H9 (cell line): Measurements from ENCODE around the gene UTP18. TPM values are rescaled to one million over a fixed set of nuclear protein-coding genes. Genes with fewer than 3 reads are reported as not detected.

Experiments used
- DNase-seq: peaks from one replicate; pipeline ENCODE4 v3.0.0-alpha.2; 2017
- H2AFZ ChIP-seq: one replicate; pipeline ENCODE4 v1.6.1; 2013; ENCODE audit warnings: mild to moderate bottlenecking, low read length, control low read depth, moderate library complexity
- H2AK5ac ChIP-seq: 2 replicates; pipeline ENCODE4 v1.6.1; 2013; ENCODE audit warnings: low read length, control low read depth, mixed read lengths; ENCODE audit not compliant: insufficient read length
- H2BK120ac ChIP-seq: one replicate; pipeline ENCODE4 v1.6.1; 2013; ENCODE audit warnings: low read depth, mild to moderate bottlenecking, low read length, control low read depth, inconsistent platforms; ENCODE audit not compliant: poor library complexity, severe bottlenecking
- H2BK12ac ChIP-seq: 2 replicates; pipeline ENCODE4 v1.6.1; 2013; ENCODE audit warnings: low read length, control low read depth, mixed read lengths, low read depth; ENCODE audit not compliant: insufficient read length
- H2BK15ac ChIP-seq: 2 replicates; pipeline ENCODE4 v1.6.1; 2013; ENCODE audit warnings: low read depth, low read length, control low read depth
- H2BK20ac ChIP-seq: one replicate; pipeline ENCODE4 v1.6.1; 2013; ENCODE audit warnings: low read depth, mild to moderate bottlenecking, low read length, control low read depth, inconsistent platforms; ENCODE audit not compliant: poor library complexity, severe bottlenecking
- H2BK5ac ChIP-seq: 2 replicates; pipeline ENCODE4 v1.6.1; 2013; ENCODE audit warnings: low read length, control low read depth, mixed read lengths; ENCODE audit not compliant: insufficient read length
- H3K14ac ChIP-seq: 2 replicates; pipeline ENCODE4 v1.6.1; 2013; ENCODE audit warnings: low read length, control low read depth; ENCODE audit not compliant: insufficient read depth
- H3K18ac ChIP-seq: 2 replicates; pipeline ENCODE4 v1.6.1; 2013; ENCODE audit warnings: low read depth, mild to moderate bottlenecking, mixed read lengths, low read length, control low read depth; ENCODE audit not compliant: insufficient read length
- H3K23ac ChIP-seq: 2 replicates; pipeline ENCODE4 v1.6.1; 2013; ENCODE audit warnings: low read length, control low read depth, mixed read lengths, low read depth; ENCODE audit not compliant: insufficient read length
- H3K23me2 ChIP-seq: 2 replicates; pipeline ENCODE4 v1.6.1; 2013; ENCODE audit warnings: low read depth, mild to moderate bottlenecking, mixed read lengths, low read length, control low read depth; ENCODE audit not compliant: insufficient read length, poor library complexity, severe bottlenecking
- H3K27ac ChIP-seq: 2 replicates; pipeline ENCODE4 v1.5.1; 2013; ENCODE audit warnings: low read length, control low read depth, mixed read lengths, low read depth; ENCODE audit not compliant: insufficient read length
- H3K27me3 ChIP-seq: 2 replicates; pipeline ENCODE4 v1.6.1; 2013; ENCODE audit warnings: low read length, control low read depth, inconsistent platforms; ENCODE audit not compliant: insufficient read depth
- H3K4ac ChIP-seq: 2 replicates; pipeline ENCODE4 v1.6.1; 2013; ENCODE audit warnings: low read depth, mild to moderate bottlenecking, control low read depth, inconsistent platforms, low read length, moderate library complexity
- H3K4me1 ChIP-seq: 2 replicates; pipeline ENCODE4 v1.6.1; 2013; ENCODE audit warnings: low read length, control low read depth, inconsistent platforms; ENCODE audit not compliant: insufficient read depth
- H3K4me2 ChIP-seq: 2 replicates; pipeline ENCODE4 v1.6.1; 2013; ENCODE audit warnings: low read length, control low read depth, mixed read lengths; ENCODE audit not compliant: insufficient read length, insufficient read depth
- H3K56ac ChIP-seq: 2 replicates; pipeline ENCODE4 v1.6.1; 2013; ENCODE audit warnings: low read depth, mild to moderate bottlenecking, mixed read lengths, low read length, control low read depth; ENCODE audit not compliant: insufficient read length
- H3K79me1 ChIP-seq: 2 replicates; pipeline ENCODE4 v1.6.1; 2013; ENCODE audit warnings: low read depth, mild to moderate bottlenecking, moderate library complexity, low read length, control low read depth, inconsistent platforms; ENCODE audit not compliant: insufficient read depth, poor library complexity, severe bottlenecking
- H3K79me2 ChIP-seq: 2 replicates; pipeline ENCODE4 v1.6.1; 2013; ENCODE audit warnings: low read length, control low read depth, inconsistent platforms; ENCODE audit not compliant: insufficient read depth
- H3K9ac ChIP-seq: 2 replicates; pipeline ENCODE4 v1.6.1; 2013; ENCODE audit warnings: low read length, control low read depth, mixed read lengths; ENCODE audit not compliant: insufficient read length; ENCODE audit errors: extremely low read depth
- H3K9me3 ChIP-seq: one replicate; pipeline ENCODE4 v1.6.1; 2013; ENCODE audit warnings: low read depth, low read length, inconsistent platforms; ENCODE audit not compliant: control insufficient read depth
- H3T11ph ChIP-seq: one replicate; pipeline ENCODE4 v1.6.1; 2013; ENCODE audit warnings: mild to moderate bottlenecking, low read length, control low read depth, inconsistent platforms
- H4K20me1 ChIP-seq: one replicate; pipeline ENCODE4 v1.6.1; 2013; ENCODE audit not compliant: control insufficient read depth, insufficient read length, insufficient read depth
- H4K5ac ChIP-seq: 2 replicates; pipeline ENCODE4 v1.6.1; 2013; ENCODE audit warnings: low read depth, mild to moderate bottlenecking, mixed read lengths, low read length, control low read depth; ENCODE audit not compliant: insufficient read length
- H4K8ac ChIP-seq: replicated peaks from 2 replicates; pipeline ENCODE4 v1.6.1; 2013; ENCODE audit warnings: low read length, control low read depth, mixed read lengths, low read depth; ENCODE audit not compliant: insufficient read length
- H4K91ac ChIP-seq: 2 replicates; pipeline ENCODE4 v1.6.1; 2013; ENCODE audit warnings: low read depth, mild to moderate bottlenecking, moderate library complexity, mixed read lengths, low read length, control low read depth; ENCODE audit not compliant: insufficient read length
- H3K27ac Mint-ChIP-seq, 3 experiments: 2 replicates in 2 of 3; 3 replicates in 1 of 3; pipeline ENCODE4 v1.8.0; 2020 to 2021; ENCODE audit warnings: mixed read lengths in 3 of 3, mild to moderate bottlenecking in 1 of 3, moderate library complexity in 1 of 3
- H3K27me3 Mint-ChIP-seq: 2 replicates; pipeline ENCODE4 v1.8.0; 2021; ENCODE audit warnings: low read depth, mild to moderate bottlenecking, moderate library complexity, mixed read lengths
- H3K36me3 Mint-ChIP-seq, 3 experiments: 2 replicates in 2 of 3; 3 replicates in 1 of 3; pipeline ENCODE4 v1.8.0; 2020 to 2021; ENCODE audit warnings: low read depth in 3 of 3, mixed read lengths in 3 of 3; ENCODE audit not compliant: insufficient read depth in 1 of 3
- H3K4me1 Mint-ChIP-seq, 2 experiments: 2 replicates each; pipeline ENCODE4 v1.8.0; 2020; ENCODE audit warnings: mixed read lengths in 2 of 2
- H3K4me3 Mint-ChIP-seq, 2 experiments: 2 replicates in 1 of 2; 3 replicates in 1 of 2; pipeline ENCODE4 v1.8.0; 2020 to 2021; ENCODE audit warnings: mild to moderate bottlenecking in 2 of 2, mixed read lengths in 2 of 2, moderate library complexity in 1 of 2
- H3K9me3 Mint-ChIP-seq, 2 experiments: 2 replicates in 1 of 2; 3 replicates in 1 of 2; pipeline ENCODE4 v1.8.0; 2020; ENCODE audit warnings: mild to moderate bottlenecking in 2 of 2, mixed read lengths in 2 of 2, moderate library complexity in 1 of 2
- WGBS: extraction: QIAGEN DNeasy Blood & Tissue Kit; methylation state at CpG from one replicate; pipeline ENCODE4 v1.1.7; 2013; ENCODE audit warnings: missing lambda C conversion rate, low lambda C conversion rate, mixed read lengths; ENCODE audit not compliant: insufficient read length; ENCODE audit errors: extremely low coverage; 5-methylcytosine and 5-hydroxymethylcytosine counted together
- total RNA-seq: library from RNA; stranded (reverse); gene quantifications from 2 replicates; pipeline ENCODE4 v1.2.1, GENCODE V29; 2021
- TF ChIP-seq, protein P1 (sequence below): fragments of 200-600 bp; sonication (generic); conservative IDR thresholded peaks from 3 replicates; pipeline ENCODE4 v1.8.0; 2021; ENCODE audit warnings: antibody characterized with exemption, mild to moderate bottlenecking

The UTP18 gene
- total RNA-seq, 1 experiment from 2014 or later = 79.5 TPM

- Mint-ChIP-seq H3K27me3 (peaks cover 1% of the 10 kb centered on the region), H3K4me1 (no peaks in the 10 kb centered on the region), H3K36me3 (peaks cover 0 to 9% (median 0%) of the 10 kb centered on the region in 3 experiments; a peak in 3 of 7 replicates), H3K27ac (no peak overlapping the region), H3K4me3 (no peak overlapping the region), H3K9me3 (peaks cover 8 to 10% of the 10 kb centered on the region in 2 experiments; a peak in 4 of 5 replicates)
- H3K18ac ChIP-seq = no peak overlapping the region
- H3K23me2 ChIP-seq = no peaks in the 10 kb centered on the region
- no CpG with 5 or more reads among the region's 5 CpGs for WGBS
- no peak overlapping the region for H4K8ac ChIP-seq
- no peak overlapping the region for H3K56ac ChIP-seq
- no peak overlapping the region for H3K23ac ChIP-seq
- H3K4ac ChIP-seq = no peak overlapping the region
- no peak for DNase-seq
- no peak overlapping the region for H4K91ac ChIP-seq
- TF ChIP-seq, protein P1, sequence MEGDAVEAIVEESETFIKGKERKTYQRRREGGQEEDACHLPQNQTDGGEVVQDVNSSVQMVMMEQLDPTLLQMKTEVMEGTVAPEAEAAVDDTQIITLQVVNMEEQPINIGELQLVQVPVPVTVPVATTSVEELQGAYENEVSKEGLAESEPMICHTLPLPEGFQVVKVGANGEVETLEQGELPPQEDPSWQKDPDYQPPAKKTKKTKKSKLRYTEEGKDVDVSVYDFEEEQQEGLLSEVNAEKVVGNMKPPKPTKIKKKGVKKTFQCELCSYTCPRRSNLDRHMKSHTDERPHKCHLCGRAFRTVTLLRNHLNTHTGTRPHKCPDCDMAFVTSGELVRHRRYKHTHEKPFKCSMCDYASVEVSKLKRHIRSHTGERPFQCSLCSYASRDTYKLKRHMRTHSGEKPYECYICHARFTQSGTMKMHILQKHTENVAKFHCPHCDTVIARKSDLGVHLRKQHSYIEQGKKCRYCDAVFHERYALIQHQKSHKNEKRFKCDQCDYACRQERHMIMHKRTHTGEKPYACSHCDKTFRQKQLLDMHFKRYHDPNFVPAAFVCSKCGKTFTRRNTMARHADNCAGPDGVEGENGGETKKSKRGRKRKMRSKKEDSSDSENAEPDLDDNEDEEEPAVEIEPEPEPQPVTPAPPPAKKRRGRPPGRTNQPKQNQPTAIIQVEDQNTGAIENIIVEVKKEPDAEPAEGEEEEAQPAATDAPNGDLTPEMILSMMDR = no peak
- no peak overlapping the region for H2BK12ac ChIP-seq
- no peak overlapping the region for H2AK5ac ChIP-seq
- H3T11ph ChIP-seq = no peak overlapping the region
- no peak overlapping the region for H2AFZ ChIP-seq
- no peak overlapping the region for H3K4me2 ChIP-seq
- no peaks in the 10 kb centered on the region for H3K79me1 ChIP-seq
- no peaks in the 10 kb centered on the region for H4K20me1 ChIP-seq
- H2BK5ac ChIP-seq = no peak overlapping the region
- H2BK120ac ChIP-seq = no peak overlapping the region
- H4K5ac ChIP-seq = no peak overlapping the region
- no peaks in the 10 kb centered on the region for H3K79me2 ChIP-seq
- H3K9me3 ChIP-seq = no peaks in the 10 kb centered on the region
- H3K27ac ChIP-seq = no peak overlapping the region
- H3K9ac ChIP-seq = no peak overlapping the region
- no peaks in the 10 kb centered on the region for H3K27me3 ChIP-seq
- H3K14ac ChIP-seq = no peak overlapping the region
- no peak overlapping the region for H2BK20ac ChIP-seq
- no peaks in the 10 kb centered on the region for H3K4me1 ChIP-seq
- no peak overlapping the region for H2BK15ac ChIP-seq
Measured at GRCh38 chr17:51335883-51336822, 75.8 kb downstream of the UTP18 start.
